ENCODE results near the gene PAX6.

The PAX6 gene

GRCh38 chr11:31819621-31820437 lies 8.7 kb upstream of the PAX6 start:
- DNase-seq (ENCODE audit: low spot score) = no peak
- H3K27ac ChIP-seq = no peak overlapping the region
- POLR2A ChIA-PET (ENCODE audit: low non-redundant PET) = no interaction called here
- CTCF ChIA-PET = no interaction called here
- TF ChIP-seq CTCF (conservative IDR thresholded peaks at IDR 0.05; ENCODE audit: low read depth) = no peak

GRCh38 chr11:31818874-31819331 lies 7.8 kb upstream of the PAX6 start:
- no peak for TF ChIP-seq CTCF (conservative IDR thresholded peaks at IDR 0.05; ENCODE audit: low read depth)
- CTCF ChIA-PET = interaction anchor here (0.6 kb wide), 1 partner anchor 207 kb away, joined by 3 read pairs; no protein-coding TSS in a partner anchor
- POLR2A ChIA-PET (ENCODE audit: low non-redundant PET) = no interaction called here
- DNase-seq (ENCODE audit: low spot score) = no peak
- H3K27ac ChIP-seq = no peak overlapping the region

GRCh38 chr11:31818425-31818755 lies 7.3 kb upstream of the PAX6 start:
- TF ChIP-seq CTCF (conservative IDR thresholded peaks at IDR 0.05; ENCODE audit: low read depth) = no peak
- DNase-seq (ENCODE audit: low spot score) = no peak
- CTCF ChIA-PET = no interaction called here
- POLR2A ChIA-PET (ENCODE audit: low non-redundant PET) = no interaction called here
- H3K27ac ChIP-seq = no peak overlapping the region

GRCh38 chr11:31817621-31818424 lies 6.7 kb upstream of the PAX6 start:
- no peak overlapping the region for H3K27ac ChIP-seq
- ChIA-PET POLR2A (ENCODE audit: low non-redundant PET) (no interaction called here), CTCF (interaction anchor here (0.5 to 1.5 kb wide), 2 partner anchors 249 to 358 kb away, joined by 3 to 4 read pairs; no protein-coding TSS in a partner anchor)
- TF ChIP-seq CTCF (conservative IDR thresholded peaks at IDR 0.05; ENCODE audit: low read depth) = no peak
- DNase-seq (ENCODE audit: low spot score) = no peak

GRCh38 chr11:31817054-31817620 lies 6.0 kb upstream of the PAX6 start:
- DNase-seq (ENCODE audit: low spot score) = no peak
- no peak overlapping the region for H3K27ac ChIP-seq
- TF ChIP-seq CTCF (conservative IDR thresholded peaks at IDR 0.05; ENCODE audit: low read depth) = no peak
- POLR2A ChIA-PET (ENCODE audit: low non-redundant PET) = no interaction called here
- CTCF ChIA-PET = interaction anchor here (0.5 to 1.5 kb wide), 2 partner anchors 250 to 359 kb away, joined by 3 to 4 read pairs; no protein-coding TSS in a partner anchor

GRCh38 chr11:31816468-31817053 lies 5.4 kb upstream of the PAX6 start:
- ChIA-PET CTCF (interaction anchor here (0.6 to 1.5 kb wide), 3 partner anchors 10 to 359 kb away, joined by 3 to 4 read pairs (median 3); no protein-coding TSS in a partner anchor), POLR2A (ENCODE audit: low non-redundant PET) (no interaction called here)
- no peak overlapping the region for H3K27ac ChIP-seq
- DNase-seq (ENCODE audit: low spot score) = no peak
- TF ChIP-seq CTCF (conservative IDR thresholded peaks at IDR 0.05; ENCODE audit: low read depth) = no peak
